Immature natural killer cell (primary cell): ENCODE data around the gene MPEG1. TPM values are rescaled to one million over a fixed set of nuclear protein-coding genes. Genes with fewer than 3 reads are reported as not detected.

Experiments
- polyA plus RNA-seq, 3 donors: library from polyadenylated mRNA; unstranded; fragments of 300-500 nt; fragmentation: Illumina TruSeq; gene quantifications; one replicate each; pipeline ENCODE4 v1.2.3, GENCODE V29; 2021

MPEG1 gene
- polyA plus RNA-seq, 3 donors from 2014 or later: 1.7 to 13.2 (median 7.1) TPM

Other genes starting within 250 kb of the MPEG1 start
- not detected for gene GLYATL1B, start 126.6 kb downstream of the MPEG1 start, polyA plus RNA-seq
- 1 to 10 TPM in 1 of 3 donors, under 1 TPM in 1, not detected in 1; 0.88 to 3.1 TPM for gene FAM111B, start 105.7 kb downstream of the MPEG1 start, polyA plus RNA-seq
- gene FAM111A, start 70.1 kb downstream of the MPEG1 start, polyA plus RNA-seq: 10 to 100 TPM; 28.6 to 41.8 (median 31.2) TPM
- 1 to 10 TPM in 1 of 3 donors, under 1 TPM in 2; 0.16 to 1.2 (median 0.22) TPM for gene DTX4, start 40.8 kb downstream of the MPEG1 start, polyA plus RNA-seq
- gene OR5AN1, start 146.0 kb upstream of the MPEG1 start, polyA plus RNA-seq: not detected
- not detected for gene OR5A2, start 213.5 kb upstream of the MPEG1 start, polyA plus RNA-seq
- gene OR5A1, start 223.5 kb upstream of the MPEG1 start, polyA plus RNA-seq: not detected
- gene OR4D6, start 244.0 kb upstream of the MPEG1 start, polyA plus RNA-seq: not detected